HG02798 (cell line): ENCODE results near the gene BCKDHA.
"Not testable (repeated sequence)": the region's sequence is repeated elsewhere in the genome, so short reads cannot be mapped to it uniquely, and the experiment has no call there.

Experiments
- ATAC-seq: cut with Tn5 transposase; IDR thresholded peaks from one replicate; pipeline ENCODE4 v1.9.1; 2021; ENCODE audit warnings: mild to moderate bottlenecking; ENCODE audit not compliant: unreplicated experiment, poor library complexity

Gene BCKDHA

GRCh38 chr19:41401483-41401882, 3.9 kb downstream of the BCKDHA start:
- no peak for ATAC-seq

GRCh38 chr19:41402010-41402409, 4.4 kb downstream of the BCKDHA start:
- ATAC-seq: no peak

GRCh38 chr19:41403181-41403970, 5.8 kb downstream of the BCKDHA start:
- no peak for ATAC-seq

GRCh38 chr19:41405776-41406175, 8.2 kb downstream of the BCKDHA start:
- no peak for ATAC-seq

GRCh38 chr19:41407271-41407670, 9.7 kb downstream of the BCKDHA start:
- ATAC-seq: no peak

- ATAC-seq: no peak
Measured at GRCh38 chr19:41408256-41408655, 10.6 kb downstream of the BCKDHA start.

- ATAC-seq: not testable (repeated sequence)
Measured at GRCh38 chr19:41408846-41409245, 11.2 kb downstream of the BCKDHA start.

- ATAC-seq: no peak
Measured at GRCh38 chr19:41409288-41409687, 11.7 kb downstream of the BCKDHA start.

- no peak for ATAC-seq
Measured at GRCh38 chr19:41410336-41411054, 12.9 kb downstream of the BCKDHA start.

GRCh38 chr19:41411100-41411967, 13.7 kb downstream of the BCKDHA start:
- no peak for ATAC-seq

GRCh38 chr19:41411968-41412265, 14.3 kb downstream of the BCKDHA start:
- ATAC-seq: no peak

- ATAC-seq: no peak
Measured at GRCh38 chr19:41412953-41413352, 15.3 kb downstream of the BCKDHA start.

- no peak for ATAC-seq
Measured at GRCh38 chr19:41413947-41414346, 16.3 kb downstream of the BCKDHA start.

- no peak for ATAC-seq
Measured at GRCh38 chr19:41414461-41414860, 16.8 kb downstream of the BCKDHA start.

- no peak for ATAC-seq
Measured at GRCh38 chr19:41415154-41415571, 17.5 kb downstream of the BCKDHA start.

GRCh38 chr19:41416194-41416674, 18.6 kb downstream of the BCKDHA start:
- ATAC-seq: no peak

- ATAC-seq: no peak
Measured at GRCh38 chr19:41420101-41420880, 22.7 kb downstream of the BCKDHA start.

GRCh38 chr19:41421314-41421713, 23.7 kb downstream of the BCKDHA start:
- no peak for ATAC-seq

GRCh38 chr19:41421973-41422372, 24.4 kb downstream of the BCKDHA start:
- no peak for ATAC-seq

- no peak for ATAC-seq
Measured at GRCh38 chr19:41422456-41422855, 24.8 kb downstream of the BCKDHA start.
